ENCODE results near the gene GTF3C4. TPM values are rescaled to one million over a fixed set of nuclear protein-coding genes. Genes with fewer than 3 reads are reported as not detected.

The GTF3C4 gene
- total RNA-seq, 2 donors from 2014 or later = 16.0 to 17.3 TPM

GRCh38 chr9:132740526-132741309 lies 70.5 kb downstream of the GTF3C4 start:
- H3K27ac ChIP-seq = no peak overlapping the region
- 90% methylated on average over 14 of the region's 15 CpGs for WGBS
- intact Hi-C loops (cut with DNase I) = no loop called here
- TF ChIP-seq POLR2A (IDR thresholded peaks at IDR 0.05) (no peak), POLR2AphosphoS5 (IDR thresholded peaks at IDR 0.05) (no peak), CTCF (IDR thresholded peaks at IDR 0.05) (no peak)
- DNase-seq (ENCODE audit: low spot score) = no peak
- no peak overlapping the region for H3K4me3 ChIP-seq
- H3K36me3 ChIP-seq = no peaks in the 10 kb centered on the region
- H3K9me3 ChIP-seq = no peaks in the 10 kb centered on the region
- no peaks in the 10 kb centered on the region for H3K27me3 ChIP-seq (replicated peaks; ENCODE audit: insufficient read depth)
- no peaks in the 10 kb centered on the region for H3K4me1 ChIP-seq (replicated peaks)

- no peaks in the 10 kb centered on the region for H3K36me3 ChIP-seq
- no peak overlapping the region for H3K27ac ChIP-seq
- H3K4me1 ChIP-seq (replicated peaks) = no peaks in the 10 kb centered on the region
- H3K9me3 ChIP-seq = no peaks in the 10 kb centered on the region
- H3K27me3 ChIP-seq (replicated peaks; ENCODE audit: insufficient read depth) = no peaks in the 10 kb centered on the region
- DNase-seq (ENCODE audit: low spot score) = no peak
- intact Hi-C loops (cut with DNase I) = no loop called here
- TF ChIP-seq CTCF (IDR thresholded peaks at IDR 0.05) (no peak), POLR2AphosphoS5 (IDR thresholded peaks at IDR 0.05) (no peak), POLR2A (IDR thresholded peaks at IDR 0.05) (no peak)
- H3K4me3 ChIP-seq = no peak overlapping the region
- 61% methylated on average over 17 of the region's 17 CpGs for WGBS
Measured at GRCh38 chr9:132742821-132743311, 72.6 kb downstream of the GTF3C4 start.

DNA sequence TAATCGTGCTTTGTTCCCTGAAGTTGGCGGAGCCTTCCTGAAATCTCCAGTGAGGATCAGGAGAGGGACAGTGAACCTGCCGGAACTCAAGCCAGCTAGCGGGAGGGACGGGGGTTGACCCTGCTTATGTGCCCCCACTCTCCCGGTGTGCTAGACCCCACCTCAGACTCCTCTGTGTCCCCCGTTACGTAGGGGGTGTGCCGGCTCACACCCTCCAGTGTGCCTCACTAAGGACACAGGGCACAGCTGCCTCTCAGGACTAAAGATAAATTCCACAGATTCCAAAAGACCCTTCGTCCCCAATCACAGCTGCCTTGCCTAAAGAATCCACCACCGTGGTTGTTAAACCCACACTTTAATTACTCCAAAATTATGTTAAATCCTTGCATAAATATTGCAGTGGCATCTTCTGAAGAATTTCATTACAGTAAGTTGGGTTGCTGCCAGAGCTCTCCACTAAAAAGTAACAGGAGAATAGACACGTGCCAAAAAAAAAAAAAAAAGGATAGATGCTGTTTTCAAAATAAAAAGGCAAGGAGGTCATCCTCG lies 73.7 kb downstream of the GTF3C4 start:
- H3K36me3 ChIP-seq = no peaks in the 10 kb centered on the region
- DNase-seq (ENCODE audit: low spot score) = no peak
- H3K9me3 ChIP-seq = no peaks in the 10 kb centered on the region
- intact Hi-C loops (cut with DNase I) = no loop called here
- H3K4me1 ChIP-seq (replicated peaks) = no peaks in the 10 kb centered on the region
- no peak for TF ChIP-seq POLR2AphosphoS5 (IDR thresholded peaks at IDR 0.05)
- no peak for TF ChIP-seq CTCF (IDR thresholded peaks at IDR 0.05)
- TF ChIP-seq POLR2A (IDR thresholded peaks at IDR 0.05) = no peak
- H3K27ac ChIP-seq = no peak overlapping the region
- no peak overlapping the region for H3K4me3 ChIP-seq
- WGBS = 28% methylated on average over 13 of the region's 13 CpGs
- H3K27me3 ChIP-seq (replicated peaks; ENCODE audit: insufficient read depth) = no peaks in the 10 kb centered on the region

Other genes starting within 250 kb of the GTF3C4 start
- gene BARHL1, start 87.9 kb upstream of the GTF3C4 start, total RNA-seq = not detected
- 10 to 100 TPM; 19.0 to 22.2 TPM for gene DDX31, start 481 bp upstream of the GTF3C4 start, total RNA-seq
- 1 to 10 TPM; 3.3 to 4.1 TPM for gene AK8, start 207.8 kb downstream of the GTF3C4 start, total RNA-seq
- 10 to 100 TPM in 1 of 2 donors, 1 to 10 TPM in 1; 5.7 to 16.5 TPM for gene SPACA9, start 208.4 kb downstream of the GTF3C4 start, total RNA-seq